ENCODE results near the gene TSTD2. TPM values are rescaled to one million over a fixed set of nuclear protein-coding genes. Genes with fewer than 3 reads are reported as not detected.

Gene TSTD2
- total and polyA plus RNA-seq, 10 donors, result 8.1 to 31.0 (median 19.2) TPM

- no peak for DNase-seq
These were observed 77.0 kb downstream of the TSTD2 start for GRCh38 chr9:97556036-97556720.

GRCh38 chr9:97555164-97555563, 78.0 kb downstream of the TSTD2 start:
- no peaks in the 10 kb centered on the region for H3K9me3 ChIP-seq
- H3K36me3 ChIP-seq, result no peaks in the 10 kb centered on the region
- DNase-seq, result peak; percentile 40
- WGBS, 5 donors, result 79 to 86% (median 85%) methylated on average over 15 of the region's 15 CpGs
- no peak for TF ChIP-seq POLR2A (IDR thresholded peaks at IDR 0.05)
- no peak for TF ChIP-seq CTCF (IDR thresholded peaks at IDR 0.05 in 8 of 11, conservative IDR thresholded peaks at IDR 0.05 in 3 of 11)
- no peak for TF ChIP-seq POLR2AphosphoS5 (IDR thresholded peaks at IDR 0.05)
- H3K4me3 ChIP-seq, result no peak overlapping the region
- peaks cover 0 to 32% (median 16%) of the 10 kb centered on the region in 6 donors for H3K4me1 ChIP-seq
- intact Hi-C loops (cut with DNase I; ENCODE audit: low total_unique reads), result no loop called here
- peaks cover 0 to 37% (median 0%) of the 10 kb centered on the region in 7 donors for H3K27me3 ChIP-seq (replicated peaks in 1 of 7)
- H3K27ac ChIP-seq, result no peak overlapping the region

More at GRCh38 chr9:97556036-97556720, 77.0 kb downstream of the TSTD2 start:
- Histone ChIP-seq H3K27ac (peak overlapping the region in 1 of 8 donors; percentile 78), H3K36me3 (no peaks in the 10 kb centered on the region), H3K4me3 (no peak overlapping the region), H3K4me1 (peaks cover 0 to 36% (median 16%) of the 10 kb centered on the region in 6 donors), H3K27me3 (replicated peaks in 1 of 7) (peaks cover 0 to 37% (median 0%) of the 10 kb centered on the region in 7 donors), H3K9me3 (no peaks in the 10 kb centered on the region)
- intact Hi-C loops (cut with DNase I; ENCODE audit: low total_unique reads), result no loop called here
- TF ChIP-seq POLR2AphosphoS5 (IDR thresholded peaks at IDR 0.05) (no peak), POLR2A (IDR thresholded peaks at IDR 0.05) (no peak), CTCF (IDR thresholded peaks at IDR 0.05 in 8 of 11, conservative IDR thresholded peaks at IDR 0.05 in 3 of 11) (no peak)
- 84 to 99% (median 95%) methylated on average over 10 of the region's 10 CpGs for WGBS, 5 donors

- Histone ChIP-seq H3K4me1 (peaks cover 0 to 32% (median 16%) of the 10 kb centered on the region in 6 donors), H3K27me3 (replicated peaks in 1 of 7) (peaks cover 0 to 37% (median 0%) of the 10 kb centered on the region in 7 donors), H3K4me3 (no peak overlapping the region), H3K9me3 (no peaks in the 10 kb centered on the region), H3K36me3 (no peaks in the 10 kb centered on the region), H3K27ac (no peak overlapping the region)
- peak; percentile 59 for DNase-seq
- no peak for TF ChIP-seq POLR2A (IDR thresholded peaks at IDR 0.05)
- no peak for TF ChIP-seq CTCF (IDR thresholded peaks at IDR 0.05 in 8 of 11, conservative IDR thresholded peaks at IDR 0.05 in 3 of 11)
- no peak for TF ChIP-seq POLR2AphosphoS5 (IDR thresholded peaks at IDR 0.05)
- intact Hi-C loops (cut with DNase I; ENCODE audit: low total_unique reads), result no loop called here
- 90 to 95% (median 92%) methylated on average over 6 of the region's 6 CpGs for WGBS, 5 donors
These were observed 78.5 kb downstream of the TSTD2 start for GRCh38 chr9:97554566-97555075.

GRCh38 chr9:97553841-97554240, 79.3 kb downstream of the TSTD2 start:
- no peaks in the 10 kb centered on the region for H3K36me3 ChIP-seq
- H3K4me3 ChIP-seq, result no peak overlapping the region
- H3K9me3 ChIP-seq, result no peaks in the 10 kb centered on the region
- H3K27ac ChIP-seq, result no peak overlapping the region
- DNase-seq, result no peak
- no peak for TF ChIP-seq POLR2A (IDR thresholded peaks at IDR 0.05)
- TF ChIP-seq POLR2AphosphoS5 (IDR thresholded peaks at IDR 0.05), result no peak
- no peak for TF ChIP-seq CTCF (IDR thresholded peaks at IDR 0.05 in 8 of 11, conservative IDR thresholded peaks at IDR 0.05 in 3 of 11)
- intact Hi-C loops (cut with DNase I; ENCODE audit: low total_unique reads), result no loop called here
- 83 to 89% (median 85%) methylated on average over 5 of the region's 5 CpGs for WGBS, 5 donors
- peaks cover 0 to 41% (median 0%) of the 10 kb centered on the region in 7 donors for H3K27me3 ChIP-seq (replicated peaks in 1 of 7)
- H3K4me1 ChIP-seq, result peaks cover 0 to 27% (median 15%) of the 10 kb centered on the region in 6 donors
